Cardiac septum (tissue), 1 donor: ENCODE measurements around the gene MPC1. TPM values are rescaled to one million over a fixed set of nuclear protein-coding genes. Genes with fewer than 3 reads are reported as not detected.

Experiments used
- DNase-seq: peaks from one replicate; pipeline ENCODE4 v3.0.0-alpha.2; 2020; ENCODE audit warnings: low spot score
- intact Hi-C: fragments of 100-400 bp; cut with DNase I; formaldehyde crosslinking; loops from one replicate; pipeline ENCODE4 v1.14.0; 2022
- total RNA-seq: library from RNA; stranded (reverse); fragmentation: NEBNext Ultra II Directional; extraction: Animal tissue kit (Norgen Biotek cat#: 25700); gene quantifications from one replicate; pipeline ENCODE4 v1.2.1, GENCODE V29; 2021
- donor health status: DM: no; HTN: no; CAD: no.

Gene MPC1
- total RNA-seq, 1 donor from 2014 or later: 396 TPM

DNA sequence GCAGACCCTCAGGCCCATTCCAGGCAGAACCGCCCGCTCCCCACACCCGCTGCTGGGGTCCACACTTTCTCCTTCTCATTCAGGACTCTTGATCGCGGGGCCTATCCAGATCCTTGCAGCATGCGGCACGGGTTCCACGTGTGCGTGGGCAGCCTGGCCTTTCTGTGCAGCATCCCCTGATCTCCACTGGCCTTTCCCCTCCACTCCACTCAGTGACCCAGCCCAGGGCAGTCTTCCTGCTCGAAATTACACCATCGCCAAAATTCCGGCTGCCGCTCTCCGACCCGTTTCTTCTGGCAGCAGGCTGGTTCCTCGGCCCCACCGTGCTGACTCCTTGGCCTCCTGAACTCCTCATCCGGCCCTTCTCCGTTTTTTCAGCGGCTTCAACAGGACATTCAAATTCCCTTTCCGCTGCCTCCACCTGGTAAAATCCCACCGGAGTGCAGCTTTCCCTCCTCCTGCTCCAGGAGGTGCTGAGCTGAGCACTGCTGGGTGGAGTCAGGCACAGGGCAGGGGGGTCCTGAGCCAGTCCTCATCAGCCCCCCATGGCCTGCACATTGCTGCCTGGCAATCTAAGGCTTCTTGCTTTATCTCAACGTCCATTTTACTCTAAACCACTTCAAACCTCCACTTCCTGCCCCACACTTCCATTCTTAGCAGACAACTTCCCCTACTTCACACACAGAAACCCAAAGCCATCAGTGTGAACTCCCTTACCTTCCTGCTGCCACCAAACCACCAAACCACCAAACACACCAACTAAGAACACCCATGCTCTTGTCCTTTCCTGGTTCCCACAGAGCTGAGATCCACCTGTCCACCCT is 49.4 kb downstream of the MPC1 start:
- intact Hi-C loops: no loop called here

DNA sequence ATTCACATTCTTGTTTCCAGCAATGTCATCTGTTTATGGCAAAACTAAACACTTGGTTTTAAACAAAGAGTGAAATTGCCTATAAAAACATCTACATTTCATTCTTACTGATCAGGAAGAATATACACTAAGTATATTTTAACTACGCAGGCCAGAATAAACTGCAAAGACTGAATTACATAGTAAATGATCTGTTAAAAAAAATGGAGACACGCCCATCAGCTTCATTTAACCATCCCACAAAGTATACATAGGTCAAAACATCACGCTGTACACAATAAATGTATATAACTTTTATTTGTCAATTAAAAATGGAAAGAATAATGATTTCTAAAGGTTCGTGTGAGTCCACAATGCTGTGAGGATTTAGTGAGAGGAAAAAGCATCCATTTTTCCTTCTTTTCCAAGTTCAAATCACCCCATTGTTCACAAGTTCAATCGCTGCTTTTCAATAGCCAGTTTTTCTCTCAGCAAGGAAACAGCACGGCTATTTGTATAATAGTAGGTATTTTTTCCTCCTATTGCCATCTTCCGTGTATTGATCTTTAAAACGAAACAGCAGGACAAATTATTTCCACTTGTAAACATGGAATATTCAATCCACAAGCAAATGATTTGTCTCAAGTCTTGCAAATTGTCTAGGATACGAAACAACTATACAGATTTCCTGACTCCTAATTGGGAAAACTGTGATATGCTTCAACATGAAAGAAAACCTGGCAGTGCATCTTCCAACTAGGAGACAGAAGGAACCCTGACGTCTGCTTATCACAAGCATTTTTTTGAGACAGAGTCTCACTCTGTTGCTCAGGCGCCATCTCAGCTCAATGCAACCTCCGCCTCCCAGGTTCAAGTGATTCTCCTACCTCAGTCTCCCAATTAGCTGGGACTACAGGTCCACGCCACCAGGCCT is 51.0 kb downstream of the MPC1 start:
- no peak for DNase-seq
- intact Hi-C loops: no loop called here

More for the DNA sequence above, 49.4 kb downstream of the MPC1 start:
- DNase-seq: no peak

DNA sequence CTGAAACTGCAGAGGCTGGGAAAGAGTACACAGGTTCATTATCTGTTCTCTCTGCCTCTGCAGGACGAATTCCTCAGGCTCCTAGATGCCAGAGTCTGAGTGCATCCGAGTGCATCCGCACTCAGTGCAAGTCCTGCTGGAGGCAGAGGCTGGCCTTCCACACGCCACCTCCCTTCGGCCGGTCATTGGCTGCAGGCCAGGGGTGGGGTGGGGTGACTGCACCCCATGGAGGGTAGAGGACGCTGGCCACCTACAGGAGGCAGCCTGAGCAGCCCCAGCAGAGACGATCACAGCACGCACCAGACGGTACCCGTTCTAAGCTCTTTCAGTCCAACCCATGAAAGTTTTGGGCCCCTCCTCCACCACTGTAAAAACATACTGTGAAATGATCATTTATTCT is 52.1 kb downstream of the MPC1 start:
- no peak for DNase-seq
- intact Hi-C loops: no loop called here

DNA sequence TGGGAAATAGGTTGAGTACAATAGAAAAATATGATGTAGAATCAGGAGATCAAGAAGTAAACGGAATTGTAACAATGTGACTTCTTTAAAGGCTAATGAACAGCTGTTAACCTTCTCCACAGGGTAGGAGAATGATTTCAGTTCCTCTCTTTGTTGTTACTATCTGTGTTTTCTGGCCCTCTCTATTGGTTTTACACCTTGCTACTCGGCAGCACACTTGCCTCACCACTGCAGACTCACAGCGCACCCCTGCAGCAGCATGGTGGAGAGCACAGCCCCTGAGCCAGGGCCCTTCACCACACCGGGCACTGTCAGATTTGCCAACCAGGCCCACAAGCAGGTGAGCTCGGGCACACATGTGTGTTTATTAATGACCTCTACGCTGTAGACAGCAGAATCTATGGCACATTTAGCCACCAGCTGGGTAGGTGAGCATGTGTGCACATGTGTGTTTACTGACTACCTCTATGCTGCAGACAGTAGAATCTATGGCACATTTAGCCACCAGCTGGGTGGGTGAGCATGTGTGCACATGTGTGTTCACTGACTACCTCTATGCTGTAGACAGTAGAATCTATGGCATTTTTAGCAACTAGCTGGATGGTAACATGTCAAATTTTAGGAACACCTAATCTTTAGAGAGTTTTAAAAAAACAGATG is 57.2 kb downstream of the MPC1 start:
- intact Hi-C loops: no loop called here
- DNase-seq: no peak

DNA sequence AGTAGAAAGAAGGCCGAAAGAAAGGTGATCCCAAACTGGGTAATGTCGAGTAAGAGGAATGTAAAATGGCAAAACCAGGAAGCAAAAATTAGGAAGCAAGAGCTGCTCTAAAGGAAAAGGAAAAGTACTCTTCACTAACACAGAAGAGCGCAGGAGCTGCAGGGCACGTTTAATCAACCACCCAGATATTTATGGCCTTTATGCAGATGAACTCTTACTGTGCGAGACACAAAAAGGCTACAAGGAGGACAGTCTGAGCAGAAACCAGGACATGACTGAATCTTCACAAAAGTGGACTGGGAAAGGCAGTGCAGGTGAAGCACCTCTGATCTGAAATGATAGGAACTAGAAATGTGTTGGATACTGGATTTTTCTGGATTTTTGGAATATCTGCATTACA is 59.3 kb downstream of the MPC1 start:
- intact Hi-C loops: no loop called here
- DNase-seq: no peak

DNA sequence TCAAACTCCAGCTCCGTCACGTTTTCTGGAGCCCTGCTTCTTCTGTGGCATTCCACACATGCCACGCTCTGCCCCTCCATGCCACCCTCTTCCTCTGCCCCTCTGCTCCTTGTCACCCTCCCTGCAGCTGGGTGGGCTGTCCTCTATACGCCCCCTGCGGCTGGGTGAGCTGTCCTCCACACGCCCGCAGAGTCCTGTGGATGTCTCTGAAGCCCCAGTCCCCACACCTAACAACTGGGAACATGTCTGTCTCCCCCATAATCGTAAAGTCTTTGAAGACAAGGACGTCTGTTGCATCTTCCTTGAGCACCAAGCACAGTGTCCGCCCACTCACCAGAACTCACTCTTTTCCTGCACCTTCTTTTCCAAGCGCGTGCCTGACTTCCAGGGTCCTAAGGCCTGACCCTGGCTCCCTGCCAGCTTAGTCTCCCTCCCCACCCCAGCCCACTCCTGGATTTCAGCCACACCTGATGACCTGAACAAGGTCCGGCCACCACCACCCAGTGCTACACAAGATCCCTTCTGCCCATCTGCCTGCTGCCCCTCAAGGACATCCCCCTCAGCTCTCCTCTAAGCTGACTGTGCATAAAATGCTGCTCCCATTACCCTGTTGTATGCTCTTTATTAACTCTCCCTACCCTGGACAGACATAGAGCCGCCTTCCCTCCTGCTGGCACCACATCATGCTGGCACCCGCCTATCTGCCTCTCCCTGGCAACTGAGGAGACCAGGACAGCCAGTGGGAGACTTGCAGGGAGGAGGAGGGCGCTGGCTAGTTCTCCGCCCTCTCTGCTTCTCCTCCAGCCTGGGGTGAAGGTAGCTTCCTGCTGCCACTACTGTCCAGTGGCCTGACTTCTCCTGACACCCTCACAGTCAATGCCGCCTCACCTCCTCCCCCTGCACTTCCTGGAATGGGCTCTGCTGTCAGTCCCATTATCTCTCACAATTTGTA is 63.8 kb downstream of the MPC1 start:
- no peak for DNase-seq
- intact Hi-C loops: loop anchor here (5.0 kb wide), 1 partner anchor 63 kb away; the partner anchor contains the start of gene MPC1

DNA sequence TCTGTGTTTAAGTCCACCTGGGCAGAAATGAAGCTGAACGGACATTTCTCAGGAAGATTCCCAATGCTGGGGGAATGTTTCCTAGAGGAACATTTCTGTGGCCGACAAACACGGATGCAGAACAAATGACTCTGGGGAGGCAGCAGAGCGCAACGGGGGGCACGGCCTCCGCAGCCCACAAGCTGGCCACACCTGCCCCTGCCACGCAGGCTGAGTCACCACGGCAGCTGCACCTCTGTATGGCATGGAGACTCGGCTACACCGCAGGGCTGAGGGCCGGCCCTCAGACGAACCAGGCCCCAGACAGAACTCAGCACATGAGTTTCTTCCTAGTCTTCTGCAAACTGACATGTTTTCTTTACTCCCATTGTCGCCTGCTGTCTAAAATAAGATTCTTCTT is 64.5 kb downstream of the MPC1 start:
- intact Hi-C loops: loop anchor here (5.0 kb wide), 1 partner anchor 64 kb away; the partner anchor contains the start of gene MPC1
- no peak for DNase-seq

DNA sequence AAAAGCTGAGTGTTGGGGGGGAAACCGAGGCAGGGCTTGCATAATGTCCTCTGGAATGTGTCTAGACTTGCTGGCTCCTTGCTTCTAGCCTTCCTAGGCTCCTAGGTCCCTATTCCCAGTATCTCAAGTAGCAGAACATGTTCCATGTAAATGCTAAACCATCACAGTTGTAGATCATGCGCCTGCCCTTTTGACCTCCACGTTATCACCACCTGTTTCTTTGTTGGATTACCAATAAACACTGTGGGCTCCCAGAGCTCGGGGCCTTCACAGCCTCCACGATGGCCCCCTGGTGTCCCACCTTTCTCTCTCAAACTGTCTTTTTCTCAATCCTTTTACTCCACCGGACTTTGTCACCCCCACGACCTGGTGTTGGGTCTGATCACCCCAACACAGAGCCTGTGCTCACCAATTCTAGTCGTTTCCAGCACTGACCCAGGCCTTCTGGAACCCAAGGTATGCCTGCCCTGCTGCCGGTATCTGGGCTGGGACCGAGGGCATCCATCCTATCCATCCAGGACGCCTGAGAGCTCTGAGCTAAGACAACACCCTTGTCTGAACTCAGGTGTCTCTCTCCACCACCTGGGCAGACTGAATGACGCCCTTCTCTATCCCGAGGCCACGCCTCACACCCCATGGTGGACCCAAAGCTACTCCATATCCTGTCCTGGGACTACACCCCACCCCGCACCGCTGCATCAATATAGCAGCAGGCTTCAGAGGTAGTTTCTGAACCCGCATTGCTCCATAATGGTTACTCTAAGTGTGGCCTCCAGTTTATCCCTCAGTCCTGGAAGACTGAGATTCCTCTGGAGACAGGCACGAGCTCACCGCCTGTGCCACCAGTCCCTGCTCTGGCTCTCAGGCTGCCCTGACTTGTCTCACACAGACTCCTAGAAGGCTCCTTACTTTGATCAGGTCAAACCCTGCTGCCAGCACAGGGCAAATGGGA is 65.2 kb downstream of the MPC1 start:
- intact Hi-C loops: loop anchor here (5.0 kb wide), 1 partner anchor 65 kb away; the partner anchor contains the start of gene MPC1
- DNase-seq: no peak

DNA sequence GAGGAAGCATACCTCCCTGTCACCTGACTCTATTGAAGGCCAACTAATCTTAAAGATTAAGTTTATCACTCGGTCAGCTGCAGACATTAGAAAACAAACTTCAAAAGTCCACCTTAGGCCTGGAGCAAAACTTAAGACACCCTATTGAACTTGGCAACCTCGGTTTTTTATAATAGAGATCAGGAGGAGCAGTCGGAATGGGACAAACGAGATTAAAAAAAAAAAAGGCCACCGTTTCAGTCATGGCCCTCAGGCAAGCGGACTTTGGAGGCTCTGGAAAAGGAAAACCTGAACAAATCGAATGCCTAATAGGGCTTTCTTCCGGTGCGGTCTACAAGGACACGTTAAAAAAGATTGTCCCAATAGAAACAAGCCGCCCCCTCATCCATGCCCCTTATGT is 67.3 kb downstream of the MPC1 start:
- intact Hi-C loops: loop anchor here (5.0 kb wide), 1 partner anchor 67 kb away; the partner anchor contains the start of gene MPC1
- no peak for DNase-seq

Other genes with a start within 250 kb of the MPC1 start
- not detected for gene TBXT, start 215.1 kb downstream of the MPC1 start, total RNA-seq
- gene PRR18, start 74.5 kb downstream of the MPC1 start, total RNA-seq: 0.13 TPM
- 25.1 TPM for gene SFT2D1, start 40.4 kb downstream of the MPC1 start, total RNA-seq
- gene RAMACL, start 203.7 kb upstream of the MPC1 start, total RNA-seq: 1.4 TPM
- 103 TPM for gene RPS6KA2, start 244.3 kb upstream of the MPC1 start, total RNA-seq